DOHH2 (cell line): ENCODE measurements around the gene HSPB7.
"Not testable (repeated sequence)": the region's sequence is repeated elsewhere in the genome, so short reads cannot be mapped to it uniquely, and the experiment has no call there.

ENCODE experiments used
- EZH2phosphoT487 ChIP-seq: fragments of 200-600 bp; sonication (generic); IDR thresholded peaks from 2 replicates; pipeline ENCODE4 v1.6.1; 2017; ENCODE audit warnings: borderline replicate concordance, mild to moderate bottlenecking, antibody characterized with exemption, low read length, moderate library complexity, mixed read lengths
- TF ChIP-seq, protein P1 (sequence below): fragments of 200-600 bp; sonication (generic); IDR thresholded peaks from one replicate; pipeline ENCODE4 v1.5.1; 2014; ENCODE audit warnings: antibody characterized with exemption, mild to moderate bottlenecking, low read depth, low read length; ENCODE audit not compliant: poor library complexity, severe bottlenecking

DNA sequence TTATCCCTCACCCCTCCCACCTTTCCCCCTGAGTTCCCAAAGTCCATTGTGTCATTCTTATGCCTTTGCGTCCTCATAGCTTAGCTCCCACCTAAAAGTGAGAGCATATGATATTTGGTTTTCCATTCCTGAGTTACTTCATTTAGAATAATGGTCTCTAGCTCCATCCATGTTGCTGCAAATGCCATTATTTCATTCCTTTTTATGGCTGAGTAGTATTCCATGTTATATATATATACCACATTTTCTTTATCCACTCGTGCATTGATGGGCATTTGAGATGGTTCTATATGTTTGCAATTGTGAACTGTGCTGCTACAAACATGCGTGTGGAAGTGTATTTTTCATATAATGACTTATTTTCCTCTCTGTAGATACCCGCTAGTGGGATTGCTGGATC is 39.9 kb downstream of the HSPB7 start:
- TF ChIP-seq, protein P1, sequence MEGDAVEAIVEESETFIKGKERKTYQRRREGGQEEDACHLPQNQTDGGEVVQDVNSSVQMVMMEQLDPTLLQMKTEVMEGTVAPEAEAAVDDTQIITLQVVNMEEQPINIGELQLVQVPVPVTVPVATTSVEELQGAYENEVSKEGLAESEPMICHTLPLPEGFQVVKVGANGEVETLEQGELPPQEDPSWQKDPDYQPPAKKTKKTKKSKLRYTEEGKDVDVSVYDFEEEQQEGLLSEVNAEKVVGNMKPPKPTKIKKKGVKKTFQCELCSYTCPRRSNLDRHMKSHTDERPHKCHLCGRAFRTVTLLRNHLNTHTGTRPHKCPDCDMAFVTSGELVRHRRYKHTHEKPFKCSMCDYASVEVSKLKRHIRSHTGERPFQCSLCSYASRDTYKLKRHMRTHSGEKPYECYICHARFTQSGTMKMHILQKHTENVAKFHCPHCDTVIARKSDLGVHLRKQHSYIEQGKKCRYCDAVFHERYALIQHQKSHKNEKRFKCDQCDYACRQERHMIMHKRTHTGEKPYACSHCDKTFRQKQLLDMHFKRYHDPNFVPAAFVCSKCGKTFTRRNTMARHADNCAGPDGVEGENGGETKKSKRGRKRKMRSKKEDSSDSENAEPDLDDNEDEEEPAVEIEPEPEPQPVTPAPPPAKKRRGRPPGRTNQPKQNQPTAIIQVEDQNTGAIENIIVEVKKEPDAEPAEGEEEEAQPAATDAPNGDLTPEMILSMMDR: not testable (repeated sequence)
- TF ChIP-seq EZH2phosphoT487: not testable (repeated sequence)
